ENCODE measurements around the gene PRAMEF1.
"Not testable (repeated sequence)": the region's sequence is repeated elsewhere in the genome, so short reads cannot be mapped to it uniquely, and the experiment has no call there.

The PRAMEF1 gene, protein sequence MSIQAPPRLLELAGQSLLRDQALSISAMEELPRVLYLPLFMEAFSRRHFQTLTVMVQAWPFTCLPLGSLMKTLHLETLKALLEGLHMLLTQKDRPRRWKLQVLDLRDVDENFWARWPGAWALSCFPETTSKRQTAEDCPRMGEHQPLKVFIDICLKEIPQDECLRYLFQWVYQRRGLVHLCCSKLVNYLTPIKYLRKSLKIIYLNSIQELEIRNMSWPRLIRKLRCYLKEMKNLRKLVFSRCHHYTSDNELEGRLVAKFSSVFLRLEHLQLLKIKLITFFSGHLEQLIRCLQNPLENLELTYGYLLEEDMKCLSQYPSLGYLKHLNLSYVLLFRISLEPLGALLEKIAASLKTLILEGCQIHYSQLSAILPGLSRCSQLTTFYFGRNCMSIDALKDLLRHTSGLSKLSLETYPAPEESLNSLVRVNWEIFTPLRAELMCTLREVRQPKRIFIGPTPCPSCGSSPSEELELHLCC

DNA sequence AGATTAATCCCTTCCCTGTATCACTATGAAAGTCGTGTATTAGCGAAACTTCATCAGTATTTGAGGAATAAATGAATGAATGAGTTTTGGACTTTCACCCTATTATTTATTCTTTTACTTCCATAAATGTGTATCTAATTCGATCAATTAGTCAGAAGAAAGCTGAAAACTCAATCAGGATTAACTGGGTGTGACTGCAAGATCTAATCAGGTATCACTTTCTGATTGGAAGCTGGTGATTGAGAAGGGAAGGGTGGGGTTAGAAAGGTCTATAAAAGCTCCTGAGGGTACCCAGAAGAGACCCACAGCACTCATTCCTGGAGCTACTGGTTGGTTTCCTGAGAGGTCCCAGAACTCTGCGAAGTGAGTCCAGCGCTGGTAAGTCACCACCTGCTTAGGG, at the start of gene PRAMEF1:
TSS of gene PRAMEF1 (plus strand) at position 301 of the 400 bp plus-strand sequence. CDS start 1,831 bp downstream, outside the sequence.
- DNase-seq = not testable (repeated sequence)

DNA sequence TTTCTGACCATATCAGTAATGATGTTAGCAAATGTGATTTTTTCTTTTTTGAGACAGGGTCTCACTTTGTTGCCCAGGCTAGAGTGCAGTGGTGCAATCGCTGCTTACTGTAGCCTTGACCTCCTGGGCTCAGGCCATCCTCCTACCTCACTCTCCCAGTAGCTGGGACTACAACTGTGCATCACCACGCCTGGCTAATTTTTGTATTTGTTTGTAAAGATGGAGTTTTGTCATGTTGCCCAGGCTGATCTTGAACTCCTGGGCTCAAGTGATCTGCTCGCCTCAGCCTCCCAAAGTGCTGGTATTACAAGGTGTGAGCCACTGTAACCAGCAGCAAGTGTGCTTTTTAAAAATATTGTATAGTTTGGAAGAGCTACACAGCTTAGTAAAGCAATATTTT, 49.3 kb upstream of the PRAMEF1 start:
- no peak for DNase-seq

DNA sequence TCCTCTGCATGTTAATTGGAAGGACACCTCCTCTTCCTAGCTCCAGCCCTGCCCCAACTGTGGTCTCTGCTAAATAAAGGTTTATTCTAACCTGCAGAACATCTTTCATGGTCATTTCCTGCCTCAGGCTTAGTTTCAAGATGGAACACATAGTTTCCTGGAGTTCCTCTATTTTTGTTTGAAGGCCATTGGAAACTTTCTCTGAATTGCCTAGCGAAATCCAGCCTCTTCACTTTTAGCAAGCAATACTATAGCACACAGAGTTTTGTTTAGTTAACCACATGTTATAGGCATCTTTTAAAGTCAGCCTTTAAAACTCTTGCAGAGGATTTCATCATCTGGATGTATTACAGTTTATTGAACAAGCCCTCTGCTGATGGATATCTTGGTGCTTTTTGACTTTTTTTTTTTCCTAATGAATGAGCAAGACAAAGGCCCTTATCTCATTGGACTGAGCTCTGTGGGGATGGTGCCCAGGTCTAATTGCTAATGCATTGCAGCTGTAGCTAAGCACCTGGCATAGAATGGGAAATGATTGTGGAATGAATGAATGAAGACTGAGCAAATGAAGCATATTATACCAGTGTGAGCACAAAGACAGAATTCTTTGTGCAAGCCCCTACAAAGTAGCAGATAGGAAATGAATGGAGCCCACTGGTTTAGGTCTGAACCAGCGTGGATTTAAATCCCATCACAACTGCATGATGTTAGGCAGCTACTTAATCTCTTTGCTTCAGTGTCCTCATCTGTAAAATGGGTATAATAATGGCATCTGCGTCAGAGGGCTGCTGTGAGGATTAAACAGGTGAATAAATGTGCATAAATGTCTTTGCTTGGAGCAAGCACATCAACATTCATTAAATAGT, 45.8 kb upstream of the PRAMEF1 start:
- no peak for DNase-seq

DNA sequence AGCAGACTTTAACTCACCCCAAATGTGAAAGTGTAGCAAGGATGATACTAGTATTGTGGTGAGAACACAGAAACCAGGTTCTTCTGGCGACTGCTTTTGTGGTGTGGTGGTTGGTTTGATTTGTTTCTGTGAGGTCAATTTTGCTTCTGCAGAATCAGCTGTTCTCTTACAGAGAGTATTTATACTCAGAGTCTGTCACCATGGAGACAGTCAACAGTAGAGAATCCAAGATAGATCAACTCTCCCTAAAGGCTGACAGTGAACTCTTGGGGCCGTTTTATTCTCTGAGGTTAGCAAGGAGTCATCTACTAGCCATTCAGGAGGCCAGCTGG, 45.2 kb upstream of the PRAMEF1 start, which contains the start of gene CFAP107:
TSS of gene CFAP107 (plus strand) at position 209 of the 332 bp plus-strand sequence. CDS start 231 bp downstream, outside the sequence.
- no peak for DNase-seq

DNA sequence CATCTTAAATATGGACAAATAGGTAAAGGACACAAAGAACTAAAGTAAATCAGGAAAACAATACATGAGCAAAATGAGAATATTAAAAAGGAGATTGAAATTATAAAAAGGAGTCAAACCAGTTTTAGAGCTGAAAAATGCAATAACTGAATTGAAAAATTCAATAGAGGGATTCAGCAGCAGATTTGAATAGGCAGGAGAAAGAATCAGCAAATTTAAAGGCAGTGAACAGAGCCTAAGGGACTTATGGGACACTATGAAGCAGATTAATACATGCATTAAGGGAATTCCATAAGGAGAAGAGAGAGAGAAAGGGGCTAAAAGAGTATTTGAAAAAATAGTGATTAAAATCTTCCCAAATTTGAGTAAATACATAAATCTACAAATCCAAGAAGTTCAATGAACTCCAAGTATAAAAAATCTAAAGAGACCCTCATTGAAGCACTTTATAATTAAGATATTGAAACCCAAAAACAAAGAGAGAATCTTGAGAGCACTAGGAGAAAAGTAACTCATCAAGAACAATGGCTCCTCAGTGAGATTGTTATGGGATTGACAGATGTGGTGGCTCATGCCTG, 42.3 kb upstream of the PRAMEF1 start:
- DNase-seq = no peak

DNA sequence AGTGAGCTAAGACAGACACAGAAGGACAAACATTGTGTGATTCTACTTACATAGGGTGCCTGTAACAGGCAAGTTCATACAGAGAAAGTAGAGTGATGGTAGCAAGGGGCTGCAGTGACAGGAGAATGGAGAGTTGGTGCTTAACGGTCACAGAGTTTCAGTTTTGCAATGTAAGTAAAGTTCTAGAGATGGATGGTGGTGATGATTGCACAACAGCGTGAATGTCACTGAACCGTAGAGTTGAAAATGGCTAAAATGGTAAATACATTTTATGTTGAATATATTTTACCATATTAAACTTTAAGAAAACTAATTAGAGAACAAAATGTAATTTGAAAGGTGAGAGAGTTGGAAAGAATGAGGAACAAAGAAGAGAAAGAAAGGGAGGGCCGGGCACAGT, 36.5 kb upstream of the PRAMEF1 start:
- DNase-seq = no peak

DNA sequence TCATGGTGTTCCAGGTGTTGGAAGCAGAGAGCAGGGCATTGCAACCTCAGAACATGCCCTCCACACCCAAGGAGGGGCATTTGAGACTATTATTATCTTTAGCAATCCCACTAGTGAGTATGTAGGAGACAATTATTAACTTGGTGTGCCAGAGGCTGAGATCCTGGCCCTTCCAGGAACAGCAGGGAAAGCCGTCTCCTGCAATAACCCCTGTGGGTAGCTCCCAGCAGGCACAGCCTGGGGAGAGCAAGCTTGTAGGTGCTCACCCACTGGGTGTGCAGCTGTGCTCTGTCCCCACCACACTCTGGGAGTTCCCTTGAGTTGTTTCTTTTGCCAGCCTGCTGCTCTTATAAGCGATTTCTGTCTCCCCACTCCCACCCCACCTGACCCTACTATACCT, 34.9 kb upstream of the PRAMEF1 start:
- no peak for DNase-seq

DNA sequence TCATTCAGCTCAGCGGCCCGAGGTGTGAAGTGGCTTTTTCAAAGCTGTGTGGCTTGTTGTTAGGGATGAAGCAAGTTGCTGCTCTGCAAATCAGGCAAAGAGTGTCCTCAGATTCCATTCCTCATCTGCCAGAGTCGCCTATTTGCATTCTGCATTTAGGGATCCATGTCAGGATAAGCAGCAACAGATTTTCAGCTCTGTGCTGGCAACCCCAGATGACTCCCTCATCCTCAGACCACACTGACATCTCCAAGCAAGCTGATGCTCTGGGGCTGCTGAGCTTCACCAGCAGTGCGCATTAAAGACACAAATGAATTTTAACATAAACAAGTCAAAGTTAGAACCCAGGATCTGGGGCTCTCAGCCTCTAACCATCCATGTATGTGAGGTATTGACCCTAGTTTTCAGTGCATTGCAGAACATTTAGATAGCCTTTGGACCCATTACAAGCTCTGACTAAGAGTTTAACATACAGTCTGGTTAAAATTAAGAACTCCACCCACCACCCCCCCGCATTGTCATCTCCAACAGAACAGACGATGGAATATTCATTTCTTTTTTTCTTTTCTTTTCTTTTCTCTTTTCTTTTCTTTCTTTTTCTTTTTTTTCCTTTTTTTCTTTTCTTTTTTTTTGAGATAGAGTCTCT, 34.3 kb upstream of the PRAMEF1 start:
- no peak for DNase-seq

DNA sequence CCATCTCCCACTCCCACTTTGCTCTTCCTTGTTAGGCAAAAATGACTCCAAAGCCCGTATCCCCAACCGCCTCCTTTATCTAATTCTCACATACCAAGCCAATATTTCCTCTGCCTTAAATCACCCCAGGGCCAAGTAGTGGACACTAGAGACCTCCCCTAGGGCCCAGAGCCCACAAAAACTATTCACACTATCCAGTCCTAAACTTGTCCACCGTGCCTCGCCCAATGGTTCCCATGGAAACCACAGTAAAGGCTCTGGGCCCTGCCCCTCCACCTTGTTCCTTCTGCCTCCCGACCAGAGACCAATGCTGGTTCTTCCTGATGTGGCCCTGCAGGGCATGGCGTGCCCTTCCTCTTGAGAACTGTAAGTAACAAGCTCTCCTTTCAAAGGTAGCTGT, 33.4 kb upstream of the PRAMEF1 start:
- DNase-seq = no peak

DNA sequence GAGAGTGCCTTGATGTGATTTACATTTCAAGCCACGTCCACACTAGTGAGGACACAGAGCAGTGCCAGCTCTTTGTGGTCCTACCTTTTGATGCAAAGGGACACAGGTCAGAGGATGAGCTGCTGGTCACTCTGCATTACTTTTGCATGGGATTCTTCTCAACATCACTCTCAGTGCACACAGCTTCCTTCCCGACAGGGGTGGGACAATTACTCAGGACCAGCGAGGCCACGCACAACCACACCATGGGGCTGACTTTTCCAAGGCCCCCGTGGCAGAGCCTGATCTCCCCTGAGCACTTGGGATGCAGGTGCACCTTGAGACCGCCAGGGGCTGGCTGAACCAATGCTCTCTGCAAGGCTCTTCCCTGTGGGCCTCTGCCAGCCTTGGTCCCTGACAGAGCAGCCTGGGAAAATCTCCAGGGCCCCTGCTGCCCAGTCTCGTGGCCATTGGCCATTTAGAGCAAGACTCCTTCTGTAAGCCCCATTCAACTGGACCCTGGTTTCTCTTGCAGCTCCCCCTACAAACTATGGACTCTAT, 30.9 kb upstream of the PRAMEF1 start:
- no peak for DNase-seq

DNA sequence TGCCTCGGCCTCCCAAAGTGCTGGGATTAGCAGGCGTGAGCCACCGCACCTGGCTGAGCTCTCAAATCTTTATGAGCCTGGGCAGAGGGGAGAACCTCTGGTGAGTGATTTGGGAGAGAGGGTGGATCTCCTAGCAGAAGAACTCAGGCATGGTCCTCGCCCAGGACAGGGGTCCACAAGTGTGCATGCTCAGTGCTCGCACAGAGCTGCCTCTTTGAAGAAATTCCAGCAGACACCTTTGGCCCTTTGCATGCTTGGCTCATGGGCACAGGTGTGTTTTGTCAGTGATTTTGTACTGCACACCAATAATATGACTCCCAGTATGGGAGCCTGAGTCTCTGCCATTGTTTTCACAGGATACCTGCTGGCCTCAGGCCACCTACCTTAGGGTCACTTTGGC, 29.4 kb upstream of the PRAMEF1 start:
- no peak for DNase-seq

DNA sequence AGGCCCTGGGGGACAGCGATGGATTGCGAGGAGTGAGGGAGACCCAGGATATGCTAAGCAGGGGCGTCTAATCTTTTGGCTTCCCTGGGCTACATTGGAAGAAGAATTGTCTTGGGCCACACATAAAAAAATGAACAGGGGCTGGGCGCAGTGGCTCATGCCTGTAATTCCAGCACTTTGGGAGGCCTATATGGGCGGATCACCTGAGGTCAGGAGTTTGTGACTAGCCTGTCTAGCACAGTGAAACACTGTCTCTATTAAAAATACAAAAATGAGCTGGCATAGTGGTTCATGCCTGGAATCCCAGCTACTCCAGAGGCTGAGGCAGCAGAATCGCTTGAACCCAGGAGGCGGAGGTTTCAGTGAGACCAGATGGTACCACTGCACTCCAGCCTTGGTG, 28.4 kb upstream of the PRAMEF1 start:
- DNase-seq = no peak

DNA sequence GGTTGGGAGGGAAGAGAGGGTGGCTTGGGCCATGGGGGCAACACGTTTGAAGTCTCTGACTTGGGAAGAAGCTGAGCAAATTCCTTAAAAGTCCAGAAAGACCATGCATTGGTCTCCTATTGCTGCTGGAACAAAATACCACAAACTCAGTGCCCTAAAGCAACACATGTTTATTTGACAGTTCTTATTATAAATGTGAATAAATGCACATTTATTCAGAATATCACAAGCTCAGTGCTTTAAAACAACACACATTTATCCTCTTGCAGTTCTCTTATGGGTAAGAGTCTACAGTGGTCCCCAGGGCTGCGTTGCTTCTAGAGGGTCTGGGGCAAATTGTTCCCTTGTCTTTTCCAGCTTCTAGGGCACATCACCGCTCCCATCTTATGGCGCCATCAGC, 27.7 kb upstream of the PRAMEF1 start:
- no peak for DNase-seq

DNA sequence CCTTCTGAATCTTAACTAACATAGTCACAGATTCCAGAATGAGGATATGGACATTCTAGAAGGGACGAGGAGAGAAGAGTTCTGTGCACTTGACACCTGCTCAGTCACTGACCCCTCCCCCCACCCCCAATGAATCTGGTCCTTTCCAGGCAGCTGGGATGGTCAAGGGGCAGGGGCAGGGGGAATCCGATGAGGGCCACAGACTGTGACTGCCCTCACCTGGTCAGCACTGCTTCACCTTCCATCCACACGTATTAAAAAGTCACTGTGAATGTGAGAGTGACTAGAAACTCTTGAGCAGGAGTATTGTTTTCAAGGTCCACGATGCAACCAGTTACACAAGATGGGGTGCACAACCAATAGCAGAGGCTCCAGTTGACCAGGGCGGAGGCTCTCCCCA, 27.2 kb upstream of the PRAMEF1 start:
- DNase-seq = no peak

DNA sequence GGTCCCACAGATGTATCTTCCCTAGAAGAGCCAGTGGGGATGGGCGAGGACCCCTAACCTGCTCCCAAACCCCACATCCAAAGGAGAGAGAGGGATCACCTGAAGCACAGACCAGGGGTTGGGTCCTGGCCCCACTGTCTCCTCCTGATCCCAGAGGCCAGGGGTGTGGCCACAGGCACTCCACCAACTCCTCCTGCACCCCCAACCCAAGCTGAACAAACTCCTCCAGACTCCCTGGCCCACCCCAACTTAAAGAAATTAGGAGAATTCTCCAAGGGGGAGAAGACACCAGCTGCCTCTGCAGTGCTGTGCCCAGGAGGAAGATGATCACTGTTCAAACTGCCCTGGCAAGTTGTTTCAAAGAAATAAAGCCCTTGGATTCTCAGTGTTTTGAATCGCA, 22.2 kb upstream of the PRAMEF1 start:
- no peak for DNase-seq

DNA sequence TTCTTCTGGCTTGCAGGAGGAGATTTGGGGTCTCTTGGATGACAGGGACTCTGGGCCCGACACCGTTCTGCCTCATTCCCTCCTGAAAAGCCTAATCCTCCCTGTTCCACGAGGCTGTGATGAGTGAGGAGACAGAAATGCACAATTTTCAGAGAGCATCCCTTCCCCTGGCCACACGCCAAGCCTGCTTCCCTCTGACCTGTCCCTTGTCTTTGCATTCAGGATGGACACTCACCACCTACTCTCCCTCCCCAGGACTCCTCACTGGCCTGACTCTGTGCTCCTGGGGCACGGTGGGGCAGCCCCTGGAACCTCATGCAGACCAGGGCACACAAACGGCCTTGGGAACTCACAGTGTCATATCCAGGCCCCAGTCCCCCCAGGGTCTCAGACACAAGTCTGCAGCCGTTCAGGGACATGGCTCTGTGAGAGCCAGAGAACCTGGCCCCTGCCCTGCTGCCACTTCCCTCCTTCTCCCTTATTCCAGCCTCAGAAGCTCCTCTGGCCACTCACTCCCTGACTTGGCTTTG, 21.2 kb upstream of the PRAMEF1 start:
- DNase-seq = no peak

DNA sequence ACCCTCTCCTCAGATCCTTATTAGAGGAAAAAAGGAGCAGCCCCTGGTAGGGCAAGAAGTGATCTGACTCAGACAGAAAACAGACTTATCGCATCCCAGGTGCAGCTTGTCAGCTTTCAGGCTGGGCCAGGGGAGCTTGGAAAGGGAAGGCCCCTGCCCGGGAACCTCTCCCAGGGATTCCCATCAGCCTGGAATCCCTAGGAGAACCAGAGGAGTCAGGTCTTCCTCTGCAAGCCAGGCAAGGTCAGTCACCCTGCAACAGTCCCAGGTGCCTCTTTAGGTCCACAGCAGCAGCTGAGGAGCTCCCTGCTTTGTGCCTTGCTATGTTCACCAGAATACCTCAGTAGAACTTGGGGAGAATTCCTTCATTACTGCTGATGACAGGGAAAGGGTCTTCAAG, 20.6 kb upstream of the PRAMEF1 start:
- no peak for DNase-seq

DNA sequence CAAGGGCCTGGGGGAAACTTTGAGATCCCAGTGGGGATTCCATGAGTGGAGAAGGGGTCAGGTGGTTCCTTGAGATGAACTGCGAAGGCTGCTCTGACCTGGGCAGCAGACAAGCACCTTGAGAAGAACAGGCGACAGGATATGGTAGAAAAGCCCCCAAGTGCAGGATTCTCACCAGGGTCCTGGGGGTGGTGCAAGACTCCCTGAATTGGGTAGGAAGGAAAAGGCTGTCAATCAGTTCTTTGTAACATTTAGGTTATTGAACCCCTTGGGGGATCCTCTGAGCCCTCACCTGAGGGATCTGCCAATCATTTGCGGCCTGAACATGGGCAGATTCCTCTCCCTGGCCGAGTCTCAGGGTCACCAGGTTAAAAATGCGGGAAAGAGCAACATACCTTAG, 20.0 kb upstream of the PRAMEF1 start:
- DNase-seq = no peak

DNA sequence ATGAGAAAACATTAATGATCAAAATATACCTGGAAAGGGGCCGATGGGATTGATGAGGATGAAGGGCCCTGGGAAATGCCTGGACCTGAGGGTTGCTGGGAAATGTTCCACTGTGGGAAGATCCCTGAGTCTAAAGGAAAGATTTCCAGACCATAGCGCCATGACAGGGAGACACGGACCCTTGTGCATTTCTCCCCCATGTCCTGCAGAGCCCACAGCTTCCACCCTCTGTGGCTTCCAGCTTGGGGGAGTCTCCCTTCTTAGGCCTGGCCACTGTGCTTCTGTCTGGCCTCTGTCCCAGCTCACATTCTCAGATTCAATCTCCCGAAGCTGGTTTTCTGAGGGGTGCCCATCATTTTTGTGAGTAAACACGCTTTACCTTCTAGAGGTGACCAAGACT, 18.7 kb upstream of the PRAMEF1 start:
- DNase-seq = no peak

DNA sequence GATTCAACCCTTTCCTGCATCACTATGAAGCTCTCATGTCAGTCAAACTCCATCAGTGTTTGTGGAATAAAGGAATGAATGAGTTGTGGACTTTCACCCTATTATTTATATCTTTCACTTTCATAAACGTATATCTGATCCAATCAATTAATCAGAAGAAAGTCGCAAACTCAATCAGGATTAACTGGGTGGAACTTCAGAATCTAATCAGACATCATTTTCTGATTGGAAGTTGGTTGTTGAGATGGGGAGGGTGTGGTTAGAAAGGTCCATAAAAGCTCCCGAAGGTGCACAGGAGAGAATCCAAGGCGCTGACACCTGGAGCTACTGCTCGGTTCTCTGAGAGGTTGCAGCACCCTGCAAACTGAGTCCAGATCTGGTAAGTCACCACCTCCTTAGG, 17.8 kb upstream of the PRAMEF1 start, which contains the start of gene PRAMEF12:
TSS of gene PRAMEF12 (plus strand) at position 301 of the 400 bp plus-strand sequence. CDS start 1,130 bp downstream, outside the sequence.
- DNase-seq = no peak

DNA sequence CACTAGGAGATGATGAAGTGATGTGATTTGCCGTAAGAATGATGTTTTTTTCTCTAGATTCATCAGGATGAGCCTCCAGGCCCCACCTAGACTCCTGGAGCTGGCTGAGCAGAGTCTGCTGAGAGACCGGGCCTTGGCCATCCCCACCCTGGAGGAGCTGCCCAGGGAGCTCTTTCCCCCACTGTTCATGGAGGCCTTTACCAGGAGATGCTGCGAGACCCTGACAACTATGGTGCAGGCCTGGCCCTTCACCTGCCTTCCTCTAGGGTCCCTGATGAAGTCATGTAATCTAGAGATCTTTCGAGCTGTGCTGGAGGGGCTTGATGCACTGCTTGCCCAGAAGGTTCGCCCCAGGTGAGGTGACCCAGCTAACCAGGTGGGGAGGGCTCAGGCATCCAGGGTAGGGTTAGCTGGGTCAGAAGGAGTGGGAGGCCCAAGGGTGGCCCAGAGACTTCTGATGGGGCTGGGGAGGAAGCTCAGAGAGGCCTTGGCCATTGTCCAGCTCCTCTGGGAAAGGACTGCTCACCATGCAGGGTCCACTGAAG, 16.3 kb upstream of the PRAMEF1 start:
- no peak for DNase-seq

DNA sequence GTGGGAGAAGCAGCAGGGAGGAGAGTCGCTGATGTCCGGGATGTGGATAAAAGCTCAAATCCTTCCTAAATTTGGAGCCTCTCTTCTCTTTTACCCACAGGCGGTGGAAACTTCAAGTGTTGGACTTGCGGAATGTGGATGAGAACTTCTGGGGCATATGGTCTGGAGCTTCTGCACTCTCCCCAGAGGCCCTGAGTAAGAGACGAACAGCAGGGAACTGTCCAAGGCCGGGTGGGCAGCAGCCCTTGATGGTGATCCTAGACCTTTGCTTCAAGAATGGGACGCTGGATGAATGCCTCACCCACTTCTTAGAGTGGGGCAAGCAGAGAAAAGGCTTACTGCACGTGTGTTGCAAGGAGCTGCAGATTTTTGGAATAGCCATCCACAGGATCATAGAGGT, 15.8 kb upstream of the PRAMEF1 start:
- no peak for DNase-seq

Measured in activated T-cell treated with anti-CD3 and anti-CD28 coated beads, Interleukin-2, amount 50 U/mL, for 1 hour (primary cell).